GM12801 (cell line): ENCODE data around the gene PGM1.

Experiments used
- TF ChIP-seq, protein P1 (sequence below): IDR thresholded peaks from one replicate; pipeline ENCODE4 v1.5.1; 2011; ENCODE audit warnings: control low read depth; ENCODE audit not compliant: insufficient read length; ENCODE audit errors: extremely low read depth

The PGM1 gene

GRCh38 chr1:63623952-63624351 is 30.7 kb downstream of the PGM1 start:
- TF ChIP-seq, protein P1, sequence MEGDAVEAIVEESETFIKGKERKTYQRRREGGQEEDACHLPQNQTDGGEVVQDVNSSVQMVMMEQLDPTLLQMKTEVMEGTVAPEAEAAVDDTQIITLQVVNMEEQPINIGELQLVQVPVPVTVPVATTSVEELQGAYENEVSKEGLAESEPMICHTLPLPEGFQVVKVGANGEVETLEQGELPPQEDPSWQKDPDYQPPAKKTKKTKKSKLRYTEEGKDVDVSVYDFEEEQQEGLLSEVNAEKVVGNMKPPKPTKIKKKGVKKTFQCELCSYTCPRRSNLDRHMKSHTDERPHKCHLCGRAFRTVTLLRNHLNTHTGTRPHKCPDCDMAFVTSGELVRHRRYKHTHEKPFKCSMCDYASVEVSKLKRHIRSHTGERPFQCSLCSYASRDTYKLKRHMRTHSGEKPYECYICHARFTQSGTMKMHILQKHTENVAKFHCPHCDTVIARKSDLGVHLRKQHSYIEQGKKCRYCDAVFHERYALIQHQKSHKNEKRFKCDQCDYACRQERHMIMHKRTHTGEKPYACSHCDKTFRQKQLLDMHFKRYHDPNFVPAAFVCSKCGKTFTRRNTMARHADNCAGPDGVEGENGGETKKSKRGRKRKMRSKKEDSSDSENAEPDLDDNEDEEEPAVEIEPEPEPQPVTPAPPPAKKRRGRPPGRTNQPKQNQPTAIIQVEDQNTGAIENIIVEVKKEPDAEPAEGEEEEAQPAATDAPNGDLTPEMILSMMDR, result no peak

DNA sequence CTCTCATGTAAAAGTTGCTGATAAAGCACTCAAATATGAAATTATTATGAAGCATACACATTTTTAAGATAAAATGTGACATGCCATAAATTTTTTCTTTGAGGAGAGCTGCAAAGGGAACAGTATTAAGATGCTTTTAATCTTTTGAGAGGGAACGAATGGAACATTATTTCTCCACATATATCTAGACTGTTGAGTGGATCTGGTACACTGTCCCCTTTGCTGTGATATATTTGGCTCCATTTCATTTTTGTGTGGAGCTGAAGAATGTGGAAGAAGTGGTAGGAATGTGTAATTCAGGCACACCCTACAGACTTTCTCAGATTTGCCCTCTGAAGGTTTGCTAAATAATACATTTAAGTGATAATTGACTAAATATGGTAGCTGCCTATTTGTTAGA is 31.7 kb downstream of the PGM1 start:
- TF ChIP-seq, protein P1, result no peak

DNA sequence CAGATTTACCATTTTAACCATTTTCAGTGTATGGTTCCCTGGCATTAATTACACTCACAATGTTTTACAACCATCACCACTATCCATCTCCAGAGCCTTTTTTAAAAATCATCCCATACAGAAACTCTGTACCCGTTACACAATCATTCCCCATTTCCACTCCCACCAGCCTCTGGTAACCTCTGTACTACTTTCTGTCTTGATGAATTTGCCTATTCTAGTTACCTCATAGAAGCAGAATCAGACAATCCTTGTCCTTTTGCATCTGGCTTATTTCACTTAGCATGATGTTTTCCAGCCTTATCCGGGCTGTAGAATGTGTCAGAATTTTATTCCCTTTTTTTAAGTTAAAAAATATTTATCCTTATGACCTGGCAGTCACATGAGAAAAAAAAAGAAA is 33.0 kb downstream of the PGM1 start:
- TF ChIP-seq, protein P1, result no peak

- TF ChIP-seq, protein P1, result no peak
Measured at GRCh38 chr1:63628607-63629006, 35.4 kb downstream of the PGM1 start.

GRCh38 chr1:63630238-63630637 is 37.0 kb downstream of the PGM1 start:
- TF ChIP-seq, protein P1, result no peak

GRCh38 chr1:63630666-63631065 is 37.5 kb downstream of the PGM1 start:
- TF ChIP-seq, protein P1, result no peak

GRCh38 chr1:63632110-63632509 is 38.9 kb downstream of the PGM1 start:
- TF ChIP-seq, protein P1, result no peak

DNA sequence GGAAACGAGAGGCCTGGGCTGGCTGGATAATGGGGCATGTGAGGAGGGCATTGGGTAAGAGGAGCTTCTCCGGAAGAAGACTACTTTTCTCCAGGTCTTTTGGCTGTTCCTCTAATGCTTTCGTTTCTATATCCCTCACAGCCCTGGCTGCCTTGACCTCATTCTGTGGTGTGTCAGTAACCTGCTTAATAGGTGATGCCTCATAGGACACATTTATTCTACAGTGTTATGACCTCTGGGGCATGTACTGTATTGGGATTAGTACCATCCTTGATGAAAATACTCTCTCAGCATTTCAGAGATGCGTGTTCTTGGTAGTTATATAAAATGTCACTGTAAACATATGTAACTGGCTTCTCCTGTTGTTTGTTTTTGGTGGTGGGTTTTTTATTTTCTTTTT is 40.1 kb downstream of the PGM1 start:
- TF ChIP-seq, protein P1, result no peak
